ENCODE results near the gene PPP1R8. TPM values are rescaled to one million over a fixed set of nuclear protein-coding genes. Genes with fewer than 3 reads are reported as not detected.

PPP1R8 gene
- total and polyA plus RNA-seq, 2 donors (not counting 1 experiment from before 2014, with no cell fraction given), result 42.2 to 48.9 TPM

DNA sequence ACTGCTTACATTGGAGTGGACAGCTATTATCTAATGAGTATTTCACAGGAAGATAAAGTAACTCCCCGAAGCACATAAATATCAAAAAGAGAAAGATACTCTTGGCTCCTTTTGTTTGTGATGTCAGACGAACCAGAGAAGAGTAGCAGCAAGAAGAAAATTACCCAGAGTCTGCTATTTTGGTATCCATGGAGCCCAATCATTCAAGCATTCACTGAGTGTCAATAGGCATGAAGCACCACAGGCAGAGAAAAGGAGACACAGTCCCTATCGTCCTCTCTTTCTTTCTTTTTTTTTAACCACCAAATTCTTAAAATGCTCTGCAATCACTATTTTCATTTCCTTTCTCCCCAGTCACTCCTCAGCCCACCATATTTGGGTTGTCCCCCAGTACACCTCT is 63.9 kb downstream of the PPP1R8 start:
- Histone ChIP-seq H3K36me3 (ENCODE audit: control insufficient read depth, insufficient read depth, low read length) (peaks cover 5% of the 10 kb centered on the region), H3K4me1 (ENCODE audit: control insufficient read depth, extremely low read depth, insufficient read depth, low read length) (no peaks in the 10 kb centered on the region), H3K9me3 (ENCODE audit: control insufficient read depth, insufficient read depth, low read depth, low read length) (no peaks in the 10 kb centered on the region), H3K27ac (ENCODE audit: insufficient read depth, low read length) (no peak overlapping the region), H4K20me1 (ENCODE audit: control insufficient read depth, extremely low read depth, insufficient read depth, low read length) (no peaks in the 10 kb centered on the region), H3K27me3 (ENCODE audit: control insufficient read depth, insufficient read depth, low read length) (no peaks in the 10 kb centered on the region), H3K4me2 (ENCODE audit: extremely low read depth, insufficient read depth, low read length) (no peak overlapping the region), H3K9ac (ENCODE audit: insufficient read depth, low read length) (no peak overlapping the region), H2AFZ (ENCODE audit: low read length) (no peak overlapping the region), H3K4me3 (replicated peaks in 1 of 4; ENCODE audit: control extremely low read depth in 1 of 4, insufficient read depth in 1 of 4, low read depth in 3 of 4, low read length in 4 of 4) (no peak overlapping the region), H3K79me2 (ENCODE audit: control insufficient read depth, insufficient read depth, low read length) (no peaks in the 10 kb centered on the region)
- DNase-seq (ENCODE audit: low read depth in 2 of 2), result no peak
- TF ChIP-seq, protein P1, sequence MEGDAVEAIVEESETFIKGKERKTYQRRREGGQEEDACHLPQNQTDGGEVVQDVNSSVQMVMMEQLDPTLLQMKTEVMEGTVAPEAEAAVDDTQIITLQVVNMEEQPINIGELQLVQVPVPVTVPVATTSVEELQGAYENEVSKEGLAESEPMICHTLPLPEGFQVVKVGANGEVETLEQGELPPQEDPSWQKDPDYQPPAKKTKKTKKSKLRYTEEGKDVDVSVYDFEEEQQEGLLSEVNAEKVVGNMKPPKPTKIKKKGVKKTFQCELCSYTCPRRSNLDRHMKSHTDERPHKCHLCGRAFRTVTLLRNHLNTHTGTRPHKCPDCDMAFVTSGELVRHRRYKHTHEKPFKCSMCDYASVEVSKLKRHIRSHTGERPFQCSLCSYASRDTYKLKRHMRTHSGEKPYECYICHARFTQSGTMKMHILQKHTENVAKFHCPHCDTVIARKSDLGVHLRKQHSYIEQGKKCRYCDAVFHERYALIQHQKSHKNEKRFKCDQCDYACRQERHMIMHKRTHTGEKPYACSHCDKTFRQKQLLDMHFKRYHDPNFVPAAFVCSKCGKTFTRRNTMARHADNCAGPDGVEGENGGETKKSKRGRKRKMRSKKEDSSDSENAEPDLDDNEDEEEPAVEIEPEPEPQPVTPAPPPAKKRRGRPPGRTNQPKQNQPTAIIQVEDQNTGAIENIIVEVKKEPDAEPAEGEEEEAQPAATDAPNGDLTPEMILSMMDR (conservative IDR thresholded peaks at IDR 0.05 in 1 of 2, IDR thresholded peaks at IDR 0.05 in 1 of 2; ENCODE audit: low read depth in 1 of 2, low read length in 2 of 2), result no peak
- no peak for TF ChIP-seq EZH2 (IDR thresholded peaks at IDR 0.05; ENCODE audit: low read length, missing control alignments)

Other genes starting within 250 kb of the PPP1R8 start
- 5.1 and 6.9 TPM in 2 replicates for gene AHDC1, start 226.6 kb upstream of the PPP1R8 start, total RNA-seq
- 3.1 and 4.2 TPM in 2 replicates for gene AHDC1, start 226.6 kb upstream of the PPP1R8 start, polyA plus RNA-seq
- gene FGR, start 195.6 kb upstream of the PPP1R8 start, total RNA-seq, result under 0.01 TPM in 1 of 2 replicates, not detected in the other
- gene FGR, start 195.6 kb upstream of the PPP1R8 start, polyA plus RNA-seq, result not detected in 2 replicates
- 64.7 and 68.4 TPM in 2 replicates for gene IFI6, start 158.6 kb upstream of the PPP1R8 start, total RNA-seq
- 14.9 and 43.7 TPM in 2 replicates for gene IFI6, start 158.6 kb upstream of the PPP1R8 start, polyA plus RNA-seq
- 13.1 and 17.5 TPM in 2 replicates for gene FAM76A, start 104.8 kb upstream of the PPP1R8 start, total RNA-seq
- 9.2 and 13.5 TPM in 2 replicates for gene FAM76A, start 104.8 kb upstream of the PPP1R8 start, polyA plus RNA-seq
- gene STX12, start 57.6 kb upstream of the PPP1R8 start, total RNA-seq, result 60.8 and 62.1 TPM in 2 replicates
- gene STX12, start 57.6 kb upstream of the PPP1R8 start, polyA plus RNA-seq, result 36.0 and 76.7 TPM in 2 replicates
- 12.3 and 43.6 TPM in 2 replicates for gene THEMIS2, start 41.8 kb downstream of the PPP1R8 start, total RNA-seq
- gene THEMIS2, start 41.8 kb downstream of the PPP1R8 start, polyA plus RNA-seq, result 4.0 and 6.0 TPM in 2 replicates
- gene RPA2, start 83.8 kb downstream of the PPP1R8 start, total RNA-seq, result 28.4 and 37.5 TPM in 2 replicates
- gene RPA2, start 83.8 kb downstream of the PPP1R8 start, polyA plus RNA-seq, result 25.7 and 38.8 TPM in 2 replicates
- gene SMPDL3B, start 104.2 kb downstream of the PPP1R8 start, total RNA-seq, result 0.17 and 0.26 TPM in 2 replicates
- gene SMPDL3B, start 104.2 kb downstream of the PPP1R8 start, polyA plus RNA-seq, result not detected in 2 replicates
- 4.4 and 9.2 TPM in 2 replicates for gene XKR8, start 129.2 kb downstream of the PPP1R8 start, total RNA-seq
- 5.5 and 9.4 TPM in 2 replicates for gene XKR8, start 129.2 kb downstream of the PPP1R8 start, polyA plus RNA-seq